ENCODE results near the gene PPP1R10. TPM values are rescaled to one million over a fixed set of nuclear protein-coding genes. Genes with fewer than 3 reads are reported as not detected.

The PPP1R10 gene
- total and polyA plus RNA-seq, 2 of the 13 experiments (the other 11 are each of a cell fraction or from before 2014, with no cell fraction given) = 26.3 to 38.4 TPM

- TF ChIP-seq NRL (CRISPR knock-in tag; IDR thresholded peaks at IDR 0.05; ENCODE audit: borderline replicate concordance) (peak; percentile 98), REXO4 (CRISPR knock-in tag; IDR thresholded peaks at IDR 0.05; ENCODE audit: borderline replicate concordance) (no peak), RBM22 (optimal IDR thresholded peaks at IDR 0.05; ENCODE audit: low read length) (peak; percentile 59), ZNF703 (CRISPR knock-in tag; IDR thresholded peaks at IDR 0.05; ENCODE audit: borderline replicate concordance) (no peak; the same call in 1 of the 2 replicates), TRIM24 (CRISPR knock-in tag; IDR thresholded peaks at IDR 0.05) (no peak), ARID4A (CRISPR knock-in tag; IDR thresholded peaks at IDR 0.05; ENCODE audit: borderline replicate concordance) (peak; percentile 98), ARID2 (CRISPR knock-in tag; IDR thresholded peaks at IDR 0.05; ENCODE audit: borderline replicate concordance) (no peak; the same call in 1 of the 2 replicates), UBTF (CRISPR knock-in tag; IDR thresholded peaks at IDR 0.05) (peak; percentile 99), MYC (CRISPR knock-in tag; IDR thresholded peaks at IDR 0.05; ENCODE audit: borderline replicate concordance) (peak; percentile 99), KLF6 (CRISPR knock-in tag; IDR thresholded peaks at IDR 0.05) (peak; percentile 89; the same call in 1 of the 2 replicates), ZNF839 (CRISPR knock-in tag; IDR thresholded peaks at IDR 0.05; ENCODE audit: borderline replicate concordance) (peak; percentile 87; the same call in 1 of the 2 replicates), ZNF607 (CRISPR knock-in tag; IDR thresholded peaks at IDR 0.05; ENCODE audit: borderline replicate concordance) (peak; percentile 96), HNF1A (IDR thresholded peaks at IDR 0.05; ENCODE audit: low read depth) (no peak), HNF1A (CRISPR knock-in tag; IDR thresholded peaks at IDR 0.05; ENCODE audit: borderline replicate concordance) (peak; percentile 86), TBP (CRISPR knock-in tag; IDR thresholded peaks at IDR 0.05) (no peak; the same call in 1 of the 2 replicates), ZNF598 (CRISPR knock-in tag; IDR thresholded peaks at IDR 0.05; ENCODE audit: borderline replicate concordance) (peak; percentile 99), ZNF543 (CRISPR knock-in tag; IDR thresholded peaks at IDR 0.05) (peak; percentile 93)
Observed at GRCh38 chr6:30647242-30648116, 30.4 kb upstream of the PPP1R10 start (continued).
